K562 (cell line): ENCODE data around the gene ZNF77. TPM values are rescaled to one million over a fixed set of nuclear protein-coding genes. Genes with fewer than 3 reads are reported as not detected.

ENCODE experiments used
- BHLHE40 ChIP-seq: IDR thresholded peaks from 2 replicates; pipeline ENCODE4 v1.6.1; 2011; ENCODE audit warnings: low read length, improper control_type of control experiment
- ETV1 ChIP-seq: fragments of 450-650 bp; conservative IDR thresholded peaks from 2 replicates; pipeline ENCODE4 v1.6.1; 2016; ENCODE audit warnings: missing genetic modification characterization, control low read depth, low read depth, missing compliant biosample characterization
- HNRNPLL ChIP-seq: fragments of 200-400 bp; formaldehyde crosslinking; IDR thresholded peaks from 2 replicates; pipeline ENCODE4 v1.6.1; 2017; ENCODE audit warnings: low read length, low read depth, mild to moderate bottlenecking; ENCODE audit not compliant: poor library complexity, severe bottlenecking
- L3MBTL2 ChIP-seq: fragments of 450-650 bp; IDR thresholded peaks from 2 replicates; pipeline ENCODE4 v1.6.1; 2016; ENCODE audit warnings: mild to moderate bottlenecking, moderate library complexity
- LEF1 ChIP-seq: fragments of 450-650 bp; IDR thresholded peaks from 2 replicates; pipeline ENCODE4 v1.6.1; 2016; ENCODE audit warnings: mild to moderate bottlenecking
- MTA3 ChIP-seq: fragments of 450-650 bp; formaldehyde crosslinking; IDR thresholded peaks from 2 replicates; pipeline ENCODE4 v1.6.1; 2017; ENCODE audit warnings: mild to moderate bottlenecking, borderline replicate concordance
- NRF1 ChIP-seq, 2 experiments: fragments of 450-650 bp; IDR thresholded peaks in 1 of 2; conservative IDR thresholded peaks in 1 of 2; 2 replicates each; pipeline ENCODE4 v1.6.1; 2014; ENCODE audit warnings: mild to moderate bottlenecking in 2 of 2
- PCBP2 ChIP-seq: fragments of 200-400 bp; formaldehyde crosslinking; IDR thresholded peaks from 2 replicates; pipeline ENCODE4 v1.6.1; 2018; ENCODE audit warnings: low read length, low read depth, mild to moderate bottlenecking, moderate library complexity; ENCODE audit not compliant: poor library complexity, severe bottlenecking
- PREB ChIP-seq: sonication (generic); formaldehyde crosslinking; IDR thresholded peaks from 2 replicates; pipeline ENCODE4 v1.8.1; 2023; ENCODE audit warnings: mild to moderate bottlenecking, missing genetic modification reagents
- RAD21 ChIP-seq, 2 experiments: fragments of 250-450 bp in 1 of 2; fragments of 450-650 bp in 1 of 2; sonication (Bioruptor Pico) in 1 of 2; formaldehyde crosslinking in 1 of 2; IDR thresholded peaks in 1 of 2; conservative IDR thresholded peaks in 1 of 2; 2 replicates each; pipeline versions ENCODE4 v1.4.0 to v1.8.0; 2020 to 2022; ENCODE audit warnings: mild to moderate bottlenecking in 2 of 2, moderate library complexity in 1 of 2
- RFX1 ChIP-seq: fragments of 450-650 bp; IDR thresholded peaks from 2 replicates; pipeline ENCODE4 v1.6.1; 2016; ENCODE audit warnings: mild to moderate bottlenecking, moderate library complexity
- RFX7 ChIP-seq: fragments of 250-450 bp; sonication (Bioruptor Pico); IDR thresholded peaks from 2 replicates; pipeline ENCODE4 v1.5.1; 2021; ENCODE audit warnings: mild to moderate bottlenecking
- SAP30 ChIP-seq: fragments of 200-600 bp; sonication (generic); IDR thresholded peaks from 2 replicates; pipeline ENCODE4 v1.6.1; 2012; ENCODE audit warnings: borderline replicate concordance, low read depth, mild to moderate bottlenecking, moderate library complexity, low read length, control low read depth, inconsistent platforms; ENCODE audit not compliant: insufficient read depth, poor library complexity, severe bottlenecking
- SP1 ChIP-seq: sonication (generic); formaldehyde crosslinking; IDR thresholded peaks from 2 replicates; pipeline ENCODE4 v1.8.1; 2022; ENCODE audit warnings: mild to moderate bottlenecking, missing genetic modification reagents
- TARDBP ChIP-seq: fragments of 450-650 bp; IDR thresholded peaks from 2 replicates; pipeline ENCODE4 v1.6.1; 2016
- THAP12 ChIP-seq: fragments of 250-450 bp; sonication (Bioruptor Pico); IDR thresholded peaks from 2 replicates; pipeline ENCODE4 v1.9.0; 2021; ENCODE audit warnings: mild to moderate bottlenecking, inconsistent platforms
- U2AF1 ChIP-seq: fragments of 200-400 bp; formaldehyde crosslinking; optimal IDR thresholded peaks from 2 replicates; pipeline ENCODE3; 2017; ENCODE audit warnings: mild to moderate bottlenecking, low read depth, low read length, moderate library complexity
- ZNF143 ChIP-seq: sonication (generic); formaldehyde crosslinking; IDR thresholded peaks from 2 replicates; pipeline ENCODE4 v1.9.0; 2022; ENCODE audit warnings: mild to moderate bottlenecking, missing genetic modification reagents
- polyA plus RNA-seq, 8 experiments: library from polyadenylated mRNA; depleted of rRNA in 4 of 8; stranded (reverse) in 5 of 8; unstranded in 3 of 8; fragments of >200 nt; fragmentation: Nextera tagmentation in 2 of 8; fragmentation: Illumina TruSeq in 1 of 8; extraction: Ambion mirVana in 2 of 8; extraction: Trizol in 1 of 8; gene quantifications; 2 replicates each; pipeline versions ENCODE4 v1.2.1 to v1.2.3, GENCODE V29; 2011 to 2014; ENCODE audit warnings: inconsistent platforms in 1 of 8, missing spikeins in 1 of 8
- total RNA-seq, 7 experiments: library from RNA; depleted of rRNA in 6 of 7; stranded (reverse); fragments of >200 nt in 6 of 7; fragmentation: Illumina TruSeq in 2 of 7; extraction: Trizol in 2 of 7; gene quantifications; 2 replicates each; pipeline versions ENCODE4 v1.2.1 to v1.2.3, GENCODE V29; 2011 to 2021; ENCODE audit warnings: low replicate concordance in 1 of 7
- TF ChIP-seq, protein P1 (sequence below): fragments of 250-450 bp; sonication (Bioruptor Pico); IDR thresholded peaks from 2 replicates; pipeline ENCODE4 v1.5.0; 2021
- TF ChIP-seq, protein P2 (sequence below): sonication (generic); formaldehyde crosslinking; IDR thresholded peaks from 2 replicates; pipeline ENCODE4 v1.8.0; 2022; ENCODE audit warnings: missing genetic modification reagents, mild to moderate bottlenecking, moderate library complexity, borderline replicate concordance

The ZNF77 gene
- total and polyA plus RNA-seq, 9 of the 15 experiments (the other 6 are each of a cell fraction or from before 2014, with no cell fraction given): 4.3 to 14.5 (median 7.7) TPM

DNA sequence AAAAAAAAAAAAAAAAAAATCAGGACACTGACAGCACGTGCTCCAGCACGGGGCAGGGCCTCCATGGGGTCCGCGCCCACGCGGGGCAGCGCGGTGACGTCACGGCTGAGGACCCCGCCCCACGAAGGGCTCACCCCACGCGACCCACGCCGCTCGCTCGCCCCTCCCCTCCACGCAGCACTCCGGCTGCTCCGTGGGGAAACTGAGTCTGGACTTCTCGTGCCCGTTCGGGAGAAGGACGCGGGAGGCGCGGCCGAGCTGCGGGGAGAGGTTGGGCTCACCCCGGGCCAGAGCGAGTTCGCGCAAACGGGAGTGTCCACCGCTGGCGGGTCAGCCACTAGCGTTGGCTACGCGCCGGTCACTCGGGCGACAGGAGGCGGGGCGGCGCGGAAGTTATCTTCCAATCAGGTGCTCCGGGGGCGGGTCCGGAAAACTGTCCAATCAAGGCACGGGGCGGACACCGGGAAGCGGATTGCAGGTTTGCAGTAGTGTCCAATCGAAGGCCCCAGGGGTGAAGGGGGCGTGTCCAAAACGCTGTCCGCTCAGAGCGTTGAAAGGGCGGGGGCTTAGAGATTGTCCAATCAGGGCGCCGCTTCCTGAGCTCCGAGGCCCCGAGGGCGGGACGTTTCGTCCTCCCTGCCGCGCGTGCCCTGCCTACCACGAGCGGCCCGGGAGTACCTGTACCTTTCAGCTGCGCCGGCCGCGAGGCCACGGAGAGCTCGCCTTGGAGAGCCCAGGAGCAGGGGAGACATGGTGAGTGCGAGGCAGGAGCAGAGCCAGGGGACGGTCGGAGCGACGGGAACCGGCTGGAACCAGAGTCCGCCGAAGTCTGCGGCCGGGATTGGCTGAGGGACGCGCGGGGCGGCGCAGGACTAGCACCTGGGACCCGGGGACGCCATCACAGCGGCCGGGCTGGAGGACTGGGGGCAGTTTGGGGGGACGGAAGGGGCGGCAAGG, 44.2 kb downstream of the ZNF77 start, which contains the start of gene ZNF57 (continued):
- TF ChIP-seq THAP12 (CRISPR knock-in tag) (peak; percentile 40; the same call in 1 of the 2 replicates), LEF1 (0 out of 2 replicates have a peak, but pooled peaks have one; percentile 33), PREB (CRISPR knock-in tag) (0 out of 2 replicates have a peak, but pooled peaks have one; percentile 45), SP1 (peak; percentile 95), RFX7 (CRISPR knock-in tag) (no peak), ETV1 (no peak), RFX1 (peak; percentile 91), L3MBTL2 (peak; percentile 88), ZNF143 (CRISPR knock-in tag) (0 out of 2 replicates have a peak, but pooled peaks have one; percentile 27), NRF1 (conservative IDR thresholded peaks at IDR 0.05 in 1 of 2, IDR thresholded peaks at IDR 0.05 in 1 of 2) (peak; percentile 84 to 87), TARDBP (peak; percentile 78), U2AF1 (peak; percentile 56), SAP30 (no peak), PCBP2 (no peak), MTA3 (peak; percentile 71; the same call in 1 of the 2 replicates), HNRNPLL (peak; percentile 92), BHLHE40 (peak; percentile 71), RAD21 (CRISPR knock-in tag; conservative IDR thresholded peaks at IDR 0.05 in 1 of 2, IDR thresholded peaks at IDR 0.05 in 1 of 2) (no peak)
- TF ChIP-seq, protein P1, sequence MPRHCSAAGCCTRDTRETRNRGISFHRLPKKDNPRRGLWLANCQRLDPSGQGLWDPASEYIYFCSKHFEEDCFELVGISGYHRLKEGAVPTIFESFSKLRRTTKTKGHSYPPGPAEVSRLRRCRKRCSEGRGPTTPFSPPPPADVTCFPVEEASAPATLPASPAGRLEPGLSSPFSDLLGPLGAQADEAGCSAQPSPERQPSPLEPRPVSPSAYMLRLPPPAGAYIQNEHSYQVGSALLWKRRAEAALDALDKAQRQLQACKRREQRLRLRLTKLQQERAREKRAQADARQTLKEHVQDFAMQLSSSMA (CRISPR knock-in tag): 0 out of 2 replicates have a peak, but pooled peaks have one; percentile 64
- TF ChIP-seq, protein P2, sequence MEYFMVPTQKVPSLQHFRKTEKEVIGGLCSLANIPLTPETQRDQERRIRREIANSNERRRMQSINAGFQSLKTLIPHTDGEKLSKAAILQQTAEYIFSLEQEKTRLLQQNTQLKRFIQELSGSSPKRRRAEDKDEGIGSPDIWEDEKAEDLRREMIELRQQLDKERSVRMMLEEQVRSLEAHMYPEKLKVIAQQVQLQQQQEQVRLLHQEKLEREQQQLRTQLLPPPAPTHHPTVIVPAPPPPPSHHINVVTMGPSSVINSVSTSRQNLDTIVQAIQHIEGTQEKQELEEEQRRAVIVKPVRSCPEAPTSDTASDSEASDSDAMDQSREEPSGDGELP (CRISPR knock-in tag): peak; percentile 68
